MCF 10A (cell line): ENCODE data around the gene ANKRD12. TPM values are rescaled to one million over a fixed set of nuclear protein-coding genes. Genes with fewer than 3 reads are reported as not detected.

Source experiments
- BruUV-seq: library from RNA; stranded (reverse); fragments of 400-500 nt; replicated peaks from 2 replicates; lab custom pipeline; 2021; lab: Mats Ljungman, UMichigan
- CTCF ChIA-PET: fragments of 300-600 bp; sonication (Branson Sonifier 250); formaldehyde crosslinking; extraction: SDS; loops from one replicate; lab custom pipeline; 2021; ENCODE audit warnings: antibody characterized with exemption, inconsistent platforms; lab: Yijun Ruan, JAX
- POLR2A ChIA-PET: fragments of 300-600, 350-650 bp; sonication (Branson Sonifier 250); formaldehyde crosslinking; extraction: SDS; loops from one replicate; lab custom pipeline; 2020; ENCODE audit warnings: antibody characterized with exemption, inconsistent platforms; lab: Yijun Ruan, JAX
- DNase-seq: peaks from one replicate; pipeline ENCODE4 v3.0.0-alpha.2; 2018; ENCODE audit not compliant: unreplicated experiment
- H3K27ac Mint-ChIP-seq: one replicate; pipeline ENCODE4 v1.8.0; 2022; ENCODE audit warnings: mild to moderate bottlenecking, low read depth, mixed read lengths; ENCODE audit not compliant: unreplicated experiment
- H3K27me3 Mint-ChIP-seq: one replicate; pipeline ENCODE4 v1.8.0; 2022; ENCODE audit warnings: mixed read lengths; ENCODE audit not compliant: insufficient read depth, unreplicated experiment
- H3K36me3 Mint-ChIP-seq: one replicate; pipeline ENCODE4 v1.8.0; 2022; ENCODE audit warnings: mild to moderate bottlenecking, moderate library complexity, mixed read lengths; ENCODE audit not compliant: insufficient read depth, unreplicated experiment
- H3K4me1 Mint-ChIP-seq: one replicate; pipeline ENCODE4 v1.8.0; 2022; ENCODE audit warnings: mixed read lengths; ENCODE audit not compliant: insufficient read depth, unreplicated experiment
- H3K4me3 Mint-ChIP-seq: one replicate; pipeline ENCODE4 v1.8.0; 2022; ENCODE audit warnings: mild to moderate bottlenecking, moderate library complexity, mixed read lengths; ENCODE audit not compliant: unreplicated experiment
- H3K9me3 Mint-ChIP-seq: one replicate; pipeline ENCODE4 v1.8.0; 2022; ENCODE audit warnings: mixed read lengths; ENCODE audit not compliant: unreplicated experiment
- intact Hi-C: fragments of 100-400 bp; cut with micrococcal nuclease; formaldehyde crosslinking; loops from 2 replicates; pipeline ENCODE4 v1.14.1; 2022
- total RNA-seq: library from RNA; stranded (reverse); gene quantifications from 2 replicates; pipeline ENCODE4 v1.2.3, GENCODE V29; 2022
- TF ChIP-seq, protein P1 (sequence below): fragments of 200-600 bp; IDR thresholded peaks from one replicate; pipeline ENCODE4 v1.8.0; 2022; ENCODE audit warnings: antibody characterized with exemption, mild to moderate bottlenecking; ENCODE audit not compliant: unreplicated experiment

Gene ANKRD12
- total RNA-seq, 1 experiment from 2014 or later = 25.3 TPM

DNA sequence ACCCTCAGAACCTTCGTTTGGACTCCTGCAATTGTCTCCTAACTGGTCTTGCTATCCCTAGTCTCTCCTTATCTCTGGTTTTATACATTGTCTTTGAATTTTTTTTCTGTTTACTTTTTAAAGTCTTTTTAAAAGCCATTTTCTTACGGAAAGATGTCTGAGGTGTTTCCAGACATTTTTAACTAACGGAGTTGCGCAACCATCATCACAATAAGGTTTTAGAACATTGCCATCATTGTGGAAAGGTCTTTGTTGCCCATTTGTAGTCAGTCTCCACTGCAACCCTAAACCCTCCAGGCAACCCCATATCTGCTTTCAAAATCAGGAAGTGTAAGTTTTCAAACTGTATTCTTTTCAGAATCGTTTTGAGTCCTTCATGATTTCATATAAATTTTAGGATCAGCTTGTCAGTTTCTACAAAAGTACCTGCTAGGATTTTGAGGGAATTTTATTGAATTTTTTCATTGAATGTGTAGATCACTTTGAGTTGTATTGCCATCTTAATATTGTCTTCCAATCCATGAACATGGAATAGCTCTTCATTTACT lies 46.3 kb downstream of the ANKRD12 start:
- Mint-ChIP-seq H3K36me3 (peaks cover 20% of the 10 kb centered on the region), H3K4me1 (peaks cover 11% of the 10 kb centered on the region), H3K4me3 (no peak overlapping the region), H3K27me3 (no peaks in the 10 kb centered on the region), H3K27ac (no peak overlapping the region), H3K9me3 (peaks cover 7% of the 10 kb centered on the region)
- POLR2A ChIA-PET = no interaction called here
- TF ChIP-seq, protein P1, sequence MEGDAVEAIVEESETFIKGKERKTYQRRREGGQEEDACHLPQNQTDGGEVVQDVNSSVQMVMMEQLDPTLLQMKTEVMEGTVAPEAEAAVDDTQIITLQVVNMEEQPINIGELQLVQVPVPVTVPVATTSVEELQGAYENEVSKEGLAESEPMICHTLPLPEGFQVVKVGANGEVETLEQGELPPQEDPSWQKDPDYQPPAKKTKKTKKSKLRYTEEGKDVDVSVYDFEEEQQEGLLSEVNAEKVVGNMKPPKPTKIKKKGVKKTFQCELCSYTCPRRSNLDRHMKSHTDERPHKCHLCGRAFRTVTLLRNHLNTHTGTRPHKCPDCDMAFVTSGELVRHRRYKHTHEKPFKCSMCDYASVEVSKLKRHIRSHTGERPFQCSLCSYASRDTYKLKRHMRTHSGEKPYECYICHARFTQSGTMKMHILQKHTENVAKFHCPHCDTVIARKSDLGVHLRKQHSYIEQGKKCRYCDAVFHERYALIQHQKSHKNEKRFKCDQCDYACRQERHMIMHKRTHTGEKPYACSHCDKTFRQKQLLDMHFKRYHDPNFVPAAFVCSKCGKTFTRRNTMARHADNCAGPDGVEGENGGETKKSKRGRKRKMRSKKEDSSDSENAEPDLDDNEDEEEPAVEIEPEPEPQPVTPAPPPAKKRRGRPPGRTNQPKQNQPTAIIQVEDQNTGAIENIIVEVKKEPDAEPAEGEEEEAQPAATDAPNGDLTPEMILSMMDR = no peak
- intact Hi-C loops = no loop called here
- no peak for DNase-seq
- CTCF ChIA-PET = no interaction called here
- BruUV-seq = no TSS peak

DNA sequence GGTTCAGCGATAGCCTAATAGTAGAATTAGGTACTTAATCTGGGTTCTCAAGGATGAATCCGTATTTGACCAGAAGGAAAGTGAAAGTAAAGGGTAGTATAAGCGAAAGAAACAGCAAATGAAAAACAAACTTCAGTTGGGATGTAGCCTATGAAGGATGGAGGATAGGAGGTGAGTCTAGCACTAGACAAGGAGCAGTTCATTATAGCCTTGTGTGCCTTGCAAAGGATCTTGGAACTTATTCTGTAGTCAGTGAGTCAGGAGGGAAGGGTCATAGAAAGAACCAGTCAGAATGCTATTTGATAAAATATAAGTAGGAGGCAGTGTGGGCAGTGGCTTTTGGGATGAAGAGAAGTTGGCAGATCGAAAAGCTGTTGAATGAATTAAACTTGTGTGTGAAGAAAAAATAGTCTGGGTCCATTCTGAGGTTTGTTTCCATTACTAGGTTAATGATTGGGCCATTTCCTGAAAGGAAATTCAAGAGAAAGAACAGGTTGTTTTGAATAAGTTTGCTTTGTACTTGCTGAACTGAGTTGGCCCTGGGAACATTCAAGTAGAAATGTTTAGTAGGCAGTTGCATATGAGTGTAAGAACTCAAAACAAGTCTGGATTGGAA lies 48.5 kb downstream of the ANKRD12 start:
- ChIA-PET CTCF (no interaction called here), POLR2A (no interaction called here)
- intact Hi-C loops = no loop called here
- Mint-ChIP-seq H3K27me3 (no peaks in the 10 kb centered on the region), H3K4me3 (no peak overlapping the region), H3K9me3 (peaks cover 7% of the 10 kb centered on the region), H3K27ac (no peak overlapping the region), H3K36me3 (peaks cover 20% of the 10 kb centered on the region), H3K4me1 (peaks cover 6% of the 10 kb centered on the region)
- no peak for DNase-seq
- TF ChIP-seq, protein P1 = no peak
- BruUV-seq = no TSS peak

DNA sequence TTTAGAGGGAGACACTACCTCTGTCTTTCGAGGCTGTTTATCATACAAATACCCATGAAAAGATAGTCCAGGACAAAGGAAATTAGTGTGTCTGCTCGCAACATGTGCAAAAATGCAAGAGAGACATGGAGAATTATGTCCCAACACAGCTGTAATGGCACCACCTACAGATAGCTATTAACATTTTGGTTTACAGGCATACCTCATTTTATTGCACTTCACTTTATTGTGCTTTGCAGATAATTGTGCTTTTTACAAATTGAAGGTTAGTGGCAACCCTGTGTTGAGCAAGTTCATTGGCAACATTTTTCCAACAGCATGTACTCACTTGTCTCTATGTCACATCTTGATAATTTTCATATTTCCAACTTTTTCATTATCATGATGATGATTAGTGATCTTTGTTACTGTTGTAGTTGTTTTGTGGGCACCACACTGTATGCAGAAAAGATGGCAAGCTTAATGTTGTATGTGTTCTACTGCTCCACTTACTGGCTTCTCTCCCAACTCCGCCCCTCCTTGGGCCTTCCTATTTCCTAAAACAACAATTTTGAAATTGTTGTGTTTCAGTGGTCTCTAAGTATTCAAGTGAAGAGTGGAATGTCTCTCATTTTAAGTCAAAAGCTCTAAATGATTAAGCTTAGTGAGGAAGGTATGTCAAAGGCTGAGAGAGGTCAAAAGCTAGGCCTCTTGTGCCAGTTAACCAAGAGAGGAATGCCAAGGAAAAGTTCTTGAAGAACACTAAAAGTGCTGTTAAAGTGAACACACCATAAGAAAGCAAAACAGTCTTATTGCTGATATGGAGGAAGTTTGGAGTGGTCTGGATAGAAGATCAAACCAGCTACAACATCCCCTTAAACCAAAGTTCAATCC lies 52.0 kb downstream of the ANKRD12 start:
- no peak overlapping the region for H3K4me3 Mint-ChIP-seq
- H3K27me3 Mint-ChIP-seq = no peaks in the 10 kb centered on the region
- TF ChIP-seq, protein P1 = no peak
- peaks cover 4% of the 10 kb centered on the region for H3K9me3 Mint-ChIP-seq
- BruUV-seq = no TSS peak
- ChIA-PET CTCF (interaction anchor here (0.6 to 1.1 kb wide), 3 partner anchors 38 to 354 kb away, joined by 3 to 4 read pairs (median 3); no protein-coding TSS in a partner anchor), POLR2A (no interaction called here)
- no peak for DNase-seq
- no peak overlapping the region for H3K27ac Mint-ChIP-seq
- peaks cover 17% of the 10 kb centered on the region for H3K36me3 Mint-ChIP-seq
- intact Hi-C loops = no loop called here
- peaks cover 6% of the 10 kb centered on the region for H3K4me1 Mint-ChIP-seq

DNA sequence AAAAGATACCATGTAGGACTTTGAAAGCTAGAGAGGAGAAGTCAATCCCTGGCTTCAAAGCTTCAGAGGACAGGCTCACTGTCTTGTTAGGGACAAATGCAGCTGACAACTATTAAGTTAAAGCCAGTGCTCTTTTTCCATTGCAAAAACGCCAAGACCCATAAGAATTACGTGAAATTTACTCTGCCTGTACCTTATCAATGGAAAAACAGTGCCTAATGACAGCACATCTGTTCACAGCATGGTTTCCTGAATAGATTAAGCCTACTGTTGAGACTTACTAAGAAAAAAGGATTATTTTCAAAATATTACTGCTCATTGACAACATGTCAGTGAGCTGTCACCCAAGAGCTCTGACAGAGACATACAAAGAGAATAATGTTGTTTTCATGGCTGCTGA lies 52.9 kb downstream of the ANKRD12 start:
- BruUV-seq = no TSS peak
- intact Hi-C loops = no loop called here
- POLR2A ChIA-PET = no interaction called here
- Mint-ChIP-seq H3K36me3 (peaks cover 13% of the 10 kb centered on the region), H3K4me3 (no peak overlapping the region), H3K27me3 (no peaks in the 10 kb centered on the region), H3K9me3 (no peaks in the 10 kb centered on the region), H3K4me1 (peaks cover 6% of the 10 kb centered on the region), H3K27ac (no peak overlapping the region)
- no peak for DNase-seq
- TF ChIP-seq, protein P1 = no peak
- CTCF ChIA-PET = interaction anchor here (1.1 kb wide), 1 partner anchor 48 kb away, joined by 3 read pairs; no protein-coding TSS in a partner anchor
